ENCODE data around the gene THADA.

The THADA gene

GRCh38 chr2:43437363-43437762 is 158.5 kb downstream of the THADA start:
- no peak for TF ChIP-seq CTCF (IDR thresholded peaks at IDR 0.05)

GRCh38 chr2:43436431-43436830 is 159.4 kb downstream of the THADA start:
- no peak for TF ChIP-seq CTCF (IDR thresholded peaks at IDR 0.05)

- no peak for TF ChIP-seq CTCF (IDR thresholded peaks at IDR 0.05)
Observed at GRCh38 chr2:43435746-43436145, 160.1 kb downstream of the THADA start.

GRCh38 chr2:43430489-43430888 is 165.3 kb downstream of the THADA start:
- TF ChIP-seq CTCF (IDR thresholded peaks at IDR 0.05) = no peak

- TF ChIP-seq CTCF (IDR thresholded peaks at IDR 0.05) = no peak
Observed at GRCh38 chr2:43429369-43429768, 166.5 kb downstream of the THADA start.

- no peak for TF ChIP-seq CTCF (IDR thresholded peaks at IDR 0.05)
Observed at GRCh38 chr2:43427032-43427424, 168.8 kb downstream of the THADA start.

GRCh38 chr2:43426305-43427031 is 169.4 kb downstream of the THADA start:
- TF ChIP-seq CTCF (IDR thresholded peaks at IDR 0.05) = no peak

- TF ChIP-seq CTCF (IDR thresholded peaks at IDR 0.05) = no peak
Observed at GRCh38 chr2:43425659-43426058, 170.2 kb downstream of the THADA start.

Data from LNCAP (cell line).